DMS153 (cell line): ENCODE data around the gene SH3BGRL3.
"Not testable (repeated sequence)": the region's sequence is repeated elsewhere in the genome, so short reads cannot be mapped to it uniquely, and the experiment has no call there.

Experiments used
- DNase-seq: peaks from one replicate; lab custom pipeline; 2025; lab: John Stamatoyannopoulos, UW

The SH3BGRL3 gene

DNA sequence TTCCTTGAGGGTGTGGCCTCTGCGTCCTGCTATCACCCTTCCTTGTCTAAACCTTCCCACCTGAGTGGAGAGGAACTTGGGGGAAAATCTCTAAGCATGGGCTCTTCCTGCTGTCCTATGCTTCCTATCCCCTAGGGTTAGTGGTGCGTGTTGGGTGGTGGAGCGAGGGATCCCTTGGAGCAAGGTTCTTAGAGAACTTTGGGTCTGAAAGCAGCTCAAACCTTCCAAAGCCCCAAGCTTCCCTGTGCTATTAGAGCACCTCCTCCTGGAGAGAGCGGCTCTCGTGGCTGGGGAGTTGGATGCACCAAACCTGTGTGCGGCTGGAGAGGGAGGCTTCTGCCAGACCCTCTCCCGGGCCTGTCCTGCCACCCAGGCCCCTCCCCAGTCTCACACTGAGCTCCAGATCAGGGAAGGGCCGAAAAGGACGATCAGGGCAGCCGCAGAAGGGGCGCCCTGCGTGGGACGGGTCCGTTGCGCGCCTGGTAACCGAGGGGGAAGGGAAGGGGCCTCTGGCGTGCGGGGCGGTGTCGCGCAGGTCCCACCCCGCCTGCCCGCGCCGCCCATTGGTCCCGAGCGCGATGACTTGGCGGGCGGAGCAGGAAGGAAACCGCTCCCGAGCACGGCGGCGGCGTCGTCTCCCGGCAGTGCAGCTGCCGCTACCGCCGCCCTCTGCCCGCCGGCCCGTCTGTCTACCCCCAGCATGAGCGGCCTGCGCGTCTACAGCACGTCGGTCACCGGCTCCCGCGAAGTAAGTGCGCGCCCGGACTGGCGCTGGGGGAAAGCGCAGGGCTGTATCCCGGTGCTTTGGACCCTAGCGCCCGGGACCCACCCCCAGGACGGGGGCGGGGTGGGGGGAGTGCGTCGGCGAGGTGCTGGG is at the start of gene SH3BGRL3:
Gene SH3BGRL3 (plus strand): TSS at position 631 of the 877 bp plus-strand sequence. CDS start 70 bp downstream, at position 701.
- peak; percentile 74 for DNase-seq

DNA sequence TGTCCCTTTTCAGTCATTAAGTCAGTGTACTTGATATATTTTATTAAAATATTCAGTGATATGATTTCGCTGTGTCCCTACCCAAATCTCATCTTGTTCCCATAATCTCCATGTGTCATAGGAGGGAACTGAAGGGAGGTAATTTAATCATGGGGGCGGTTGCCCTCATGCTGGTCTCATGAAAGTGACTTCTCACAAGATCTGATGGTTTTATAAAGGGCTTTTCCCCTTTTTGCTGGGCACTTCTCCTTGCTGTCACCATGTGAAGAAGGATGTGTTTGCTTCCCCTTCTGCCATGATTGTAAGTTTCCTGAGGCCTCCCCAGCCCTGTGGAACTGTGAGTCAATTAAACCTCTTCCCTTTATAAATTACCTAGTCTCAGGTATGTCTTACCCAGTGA is 49.2 kb upstream of the SH3BGRL3 start:
- DNase-seq = not testable (repeated sequence)

DNA sequence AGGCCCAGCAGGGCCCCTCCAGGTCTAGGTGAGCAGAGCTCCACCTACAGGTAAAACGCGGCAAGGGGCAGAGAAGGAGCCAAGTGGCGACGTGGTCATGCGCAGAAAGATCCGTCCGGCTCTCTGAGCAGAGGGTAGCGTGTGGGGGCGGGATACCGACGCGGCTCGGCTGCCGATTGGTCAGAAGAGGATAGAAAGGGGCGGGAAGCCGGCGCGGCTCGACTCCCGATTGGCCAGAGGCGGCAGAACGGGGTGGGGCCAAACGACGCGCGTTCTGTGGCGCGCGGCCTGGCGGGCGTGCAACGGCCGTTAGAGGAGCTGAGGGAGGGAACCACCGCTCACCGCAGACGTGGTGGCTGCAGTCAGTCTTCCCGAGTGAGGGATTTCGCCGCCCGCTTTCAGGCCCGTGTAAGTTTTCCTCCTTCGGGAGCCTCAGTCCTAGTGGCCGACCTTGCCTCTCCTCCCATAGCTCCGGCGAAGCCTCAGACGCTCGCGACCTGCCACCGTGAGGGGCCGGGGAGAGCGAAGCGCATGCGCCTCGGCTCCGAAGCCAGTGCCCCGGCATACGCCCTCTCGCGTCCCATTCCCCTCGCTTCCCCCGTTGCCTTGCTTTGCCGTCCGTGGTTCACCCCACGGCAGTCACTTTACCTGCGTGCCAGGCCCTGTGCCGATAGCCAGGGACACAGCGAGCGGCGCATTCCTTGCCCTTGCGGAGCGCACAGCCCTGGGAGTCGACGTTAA is 45.8 kb upstream of the SH3BGRL3 start, which contains the start of gene CEP85:
Gene CEP85 (plus strand): TSS at position 298 of the 741 bp plus-strand sequence. CDS start 5,584 bp downstream, outside the sequence.
- peak; percentile 98 for DNase-seq

DNA sequence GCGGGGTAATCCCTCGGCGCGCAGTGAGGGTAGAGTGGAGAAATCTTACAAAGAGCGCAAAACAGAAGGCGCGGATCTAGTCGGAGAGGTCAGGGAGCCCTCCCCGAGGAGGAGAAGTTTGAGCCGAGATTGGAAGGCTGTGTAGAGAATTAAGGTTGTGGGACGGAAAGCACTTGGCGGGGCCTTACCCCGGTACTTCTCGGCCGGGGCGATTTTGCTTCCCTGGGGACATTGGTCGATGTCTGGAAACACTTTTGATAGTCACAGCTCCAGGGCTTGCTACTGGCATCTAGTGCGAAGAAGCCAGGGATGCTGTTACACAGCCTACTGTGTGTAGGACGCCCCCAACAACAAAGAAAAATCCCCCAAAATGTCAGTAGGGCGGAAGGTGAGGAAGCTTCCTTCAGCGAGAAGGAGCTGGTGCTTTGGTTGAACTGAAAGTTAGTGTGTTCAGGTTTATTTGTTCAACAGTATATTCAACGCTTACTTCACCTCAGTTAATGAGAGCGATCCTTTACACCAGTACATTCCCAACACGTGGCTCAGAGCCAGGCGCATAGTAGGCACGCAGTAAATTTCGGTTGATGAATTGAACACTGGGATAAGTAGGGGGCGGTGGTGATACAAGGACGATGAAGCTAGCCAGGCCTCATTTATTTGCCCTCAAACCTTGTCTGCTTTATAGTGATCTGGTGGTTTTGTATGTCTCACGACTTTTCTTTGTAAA is 45.1 kb upstream of the SH3BGRL3 start:
- DNase-seq = no peak

DNA sequence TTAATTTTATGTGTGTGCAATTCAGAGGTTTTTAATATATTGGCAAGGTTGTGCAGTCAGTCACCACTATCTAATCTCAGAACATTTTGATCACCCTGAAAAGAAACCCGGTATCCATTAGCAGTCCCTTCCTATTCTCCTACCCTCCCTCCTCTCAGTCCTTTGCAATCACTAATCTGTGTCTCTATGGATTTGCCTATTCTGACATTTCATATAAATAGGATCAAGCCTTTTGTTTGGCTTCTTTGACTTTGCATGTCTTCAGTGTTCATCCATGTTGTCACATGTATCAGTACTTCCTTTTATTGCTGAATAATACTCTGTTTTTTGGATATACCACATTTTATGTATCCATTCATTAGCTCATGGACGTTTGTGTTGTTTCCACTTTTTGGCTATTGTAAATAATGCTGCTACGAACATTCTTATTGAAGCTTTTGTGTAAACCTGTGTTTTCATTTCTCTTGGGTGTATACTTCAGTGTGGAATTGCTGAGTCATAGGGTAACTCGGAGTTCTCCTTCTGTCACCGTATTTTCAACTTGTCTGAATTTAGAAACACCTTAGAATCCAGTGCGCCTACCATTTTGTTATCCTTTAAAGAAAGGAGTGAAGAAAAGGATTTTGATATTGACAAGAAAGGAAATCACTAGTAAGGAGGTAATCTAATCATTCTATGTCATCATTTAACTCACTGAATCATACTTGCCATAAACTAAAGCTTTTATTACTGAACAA is 42.5 kb upstream of the SH3BGRL3 start:
- DNase-seq = no peak

DNA sequence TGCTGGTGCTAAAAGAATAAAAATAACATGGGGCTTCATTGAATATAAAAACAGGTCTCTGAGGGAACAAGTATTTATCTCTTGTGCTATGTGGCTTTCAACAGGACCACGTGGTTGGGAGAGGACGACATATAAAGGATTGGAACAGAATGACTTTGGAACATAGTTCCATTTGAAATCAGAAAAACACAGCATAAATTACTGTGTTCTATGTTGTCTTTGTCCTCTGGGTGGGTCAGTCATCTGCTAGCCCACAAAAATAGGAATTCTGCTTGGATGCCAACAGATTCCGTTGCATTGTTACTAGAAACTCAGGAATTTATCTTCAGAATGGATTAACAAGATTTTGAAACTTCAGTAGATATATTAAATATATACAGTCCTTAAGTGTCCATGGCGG is 40.0 kb upstream of the SH3BGRL3 start:
- DNase-seq = no peak

DNA sequence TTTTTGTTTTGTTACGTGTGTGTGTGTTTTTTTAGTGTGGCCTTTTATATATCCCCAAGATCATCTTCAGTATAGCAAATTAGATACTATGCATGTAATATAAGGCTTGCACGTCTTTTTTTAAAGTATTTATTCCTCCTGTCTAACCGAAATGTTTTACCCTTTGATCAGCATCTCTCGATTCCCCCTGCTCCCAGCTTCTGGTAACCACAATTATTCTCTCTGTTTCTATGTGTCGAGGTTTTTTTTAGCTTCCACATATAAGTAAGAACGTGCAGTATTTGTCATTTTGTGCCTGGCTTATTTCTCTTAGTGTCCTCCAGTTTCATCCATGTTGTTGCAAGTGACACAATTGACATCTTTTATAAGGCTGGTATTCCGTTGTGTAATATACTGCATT is 27.2 kb upstream of the SH3BGRL3 start:
- no peak for DNase-seq

DNA sequence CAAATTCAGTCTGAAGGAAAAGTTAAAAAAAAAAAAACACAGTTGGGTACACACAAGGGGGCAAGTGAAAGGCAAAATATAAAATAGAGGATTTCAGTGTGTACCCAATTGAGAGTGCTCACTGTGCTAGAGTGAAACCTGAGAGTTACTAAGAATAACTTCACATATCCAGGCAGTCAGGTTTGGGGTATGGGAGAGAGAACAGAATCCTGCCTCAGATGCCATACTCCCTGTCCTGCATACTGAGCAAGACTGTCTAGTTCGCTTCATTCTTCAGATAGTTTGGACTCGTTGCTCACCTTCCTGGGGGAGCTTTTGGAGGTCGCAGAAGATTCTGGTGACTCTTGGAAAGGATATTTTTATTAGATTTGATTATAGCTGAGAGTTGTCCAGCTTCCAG is 25.5 kb upstream of the SH3BGRL3 start:
- DNase-seq = no peak

DNA sequence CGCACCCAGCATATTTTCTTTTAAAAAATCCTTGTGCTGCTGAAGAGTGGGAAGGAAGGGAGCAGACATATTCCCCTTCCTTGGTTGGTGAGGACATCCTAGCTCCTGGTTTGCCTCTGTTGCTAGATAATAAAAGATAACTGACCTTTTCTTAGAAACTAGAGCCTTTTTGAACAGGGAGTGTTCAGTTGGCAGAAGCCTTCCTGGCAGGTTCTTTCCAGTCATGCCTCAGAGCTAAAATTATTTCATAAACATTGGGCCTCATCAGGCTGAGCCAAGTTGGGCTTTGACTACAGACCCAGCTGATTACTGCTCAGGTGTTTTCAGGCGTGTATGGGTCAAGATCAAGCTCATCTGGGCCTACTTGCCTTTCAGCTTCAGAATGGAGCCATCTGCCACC is 22.7 kb upstream of the SH3BGRL3 start:
- DNase-seq = no peak

DNA sequence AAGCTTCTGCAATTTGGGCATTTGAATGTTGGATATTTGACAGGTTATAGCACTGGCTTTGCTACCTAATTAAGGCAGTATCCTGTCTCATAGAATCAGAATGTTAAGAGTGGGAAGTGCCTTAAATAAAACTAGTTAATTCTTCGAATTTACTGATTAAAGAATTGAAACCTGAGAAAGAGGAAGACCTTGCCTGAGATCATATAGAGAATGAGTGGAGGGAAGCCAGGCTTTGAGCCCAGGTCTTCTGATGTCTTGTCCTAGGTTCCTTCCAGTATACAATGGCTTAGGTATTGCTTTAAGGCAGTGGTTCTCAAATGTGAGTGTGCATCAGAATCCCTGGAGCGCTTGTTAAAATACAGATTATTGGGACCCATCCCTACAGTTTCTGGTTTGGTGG is 20.9 kb upstream of the SH3BGRL3 start:
- no peak for DNase-seq

DNA sequence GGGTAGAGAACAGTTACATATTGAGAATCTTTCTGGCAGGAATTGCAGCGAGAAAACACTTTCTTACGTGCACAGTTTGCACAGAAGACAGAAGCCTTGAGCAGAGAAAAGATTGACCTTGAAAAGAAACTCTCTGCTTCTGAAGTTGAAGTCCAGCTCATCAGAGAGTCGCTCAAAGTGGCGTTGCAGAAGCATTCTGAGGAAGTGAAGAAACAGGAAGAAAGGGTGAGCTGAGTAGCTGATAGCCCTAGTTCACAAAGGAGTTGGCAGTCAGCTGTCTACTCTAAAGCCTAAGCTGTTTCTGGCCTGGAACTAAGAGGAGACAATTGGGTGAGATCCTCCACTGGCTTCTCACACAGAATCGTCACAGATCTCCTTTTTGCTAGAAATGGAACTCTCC is 20.3 kb upstream of the SH3BGRL3 start:
- no peak for DNase-seq

DNA sequence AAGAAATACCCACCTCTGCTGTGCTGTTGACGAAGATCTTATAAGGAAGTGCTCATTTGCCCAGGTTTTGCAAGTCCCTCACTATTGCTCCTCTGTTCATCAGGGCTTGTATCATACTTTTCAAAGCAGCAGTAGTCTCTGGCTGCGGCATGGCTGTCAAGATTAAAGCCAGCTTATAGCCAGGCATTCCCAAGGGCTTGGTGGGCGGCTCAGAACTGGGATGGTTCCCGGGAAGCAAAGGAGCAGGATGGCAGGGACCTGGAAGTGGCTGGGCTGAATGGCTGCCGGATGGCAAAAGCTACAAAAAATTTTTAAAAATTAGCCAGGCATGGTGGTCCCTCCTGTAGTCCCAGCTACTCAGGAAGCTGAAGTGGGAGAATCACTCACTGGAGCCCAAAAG is 16.7 kb upstream of the SH3BGRL3 start:
- DNase-seq = no peak

DNA sequence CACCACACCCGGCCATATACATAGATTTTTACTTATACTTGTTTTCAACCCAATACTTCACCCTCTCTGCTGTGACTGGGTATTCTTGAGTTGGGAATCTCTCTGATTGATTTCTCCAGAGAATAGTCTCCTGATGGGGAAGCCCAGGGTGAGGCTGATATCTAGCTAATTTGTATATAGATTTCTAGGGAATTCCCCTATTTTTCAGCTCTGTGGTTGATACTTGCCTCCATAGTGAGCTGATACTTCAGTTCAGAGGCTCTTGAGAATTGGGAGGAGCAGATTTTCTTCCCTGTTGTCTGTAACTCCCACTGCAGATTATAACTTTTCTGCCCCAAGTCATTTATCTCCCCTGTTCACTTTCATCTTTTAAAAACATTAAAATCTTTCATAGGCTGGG is 14.5 kb upstream of the SH3BGRL3 start:
- no peak for DNase-seq

DNA sequence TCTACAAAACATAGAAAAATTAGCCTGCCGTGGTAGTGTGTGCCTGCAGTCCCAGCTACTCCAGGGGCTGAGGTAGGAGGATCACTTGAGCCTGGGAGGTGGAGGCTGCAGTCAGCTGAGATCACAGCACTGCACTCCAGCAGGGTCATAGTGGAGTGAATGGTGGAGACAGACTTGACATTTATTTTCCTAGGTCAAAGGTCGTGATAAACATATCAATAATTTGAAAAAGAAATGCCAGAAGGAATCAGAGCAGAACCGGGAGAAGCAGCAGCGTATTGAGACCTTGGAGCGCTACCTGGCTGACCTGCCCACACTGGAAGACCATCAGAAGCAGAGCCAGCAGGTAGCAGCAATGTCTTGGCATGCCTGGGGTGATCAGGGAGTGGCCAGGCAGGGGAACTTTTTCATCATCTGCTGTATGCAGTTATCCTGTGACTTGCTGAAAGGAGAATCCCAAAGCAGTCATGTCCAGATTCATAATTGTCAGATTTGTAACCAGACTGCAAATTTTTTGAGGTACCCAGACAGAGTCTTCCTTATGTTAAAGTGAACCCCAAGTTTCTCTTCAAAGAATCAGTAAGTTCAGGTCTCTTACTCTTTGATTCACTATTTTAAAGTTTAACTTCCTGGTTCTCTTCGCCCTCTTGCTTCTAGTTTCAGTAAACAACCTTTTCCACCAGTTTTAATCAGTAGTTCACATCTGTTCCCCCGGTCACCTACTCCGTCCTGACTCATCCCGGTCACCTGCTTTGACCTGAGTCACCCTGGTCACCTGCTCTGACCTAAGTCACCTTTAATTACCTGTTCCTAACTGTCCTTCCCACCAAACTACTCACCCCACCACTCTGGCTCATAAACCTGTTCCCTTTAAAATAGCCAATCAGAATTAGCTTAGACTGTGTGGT is 11.3 kb upstream of the SH3BGRL3 start:
- no peak for DNase-seq

DNA sequence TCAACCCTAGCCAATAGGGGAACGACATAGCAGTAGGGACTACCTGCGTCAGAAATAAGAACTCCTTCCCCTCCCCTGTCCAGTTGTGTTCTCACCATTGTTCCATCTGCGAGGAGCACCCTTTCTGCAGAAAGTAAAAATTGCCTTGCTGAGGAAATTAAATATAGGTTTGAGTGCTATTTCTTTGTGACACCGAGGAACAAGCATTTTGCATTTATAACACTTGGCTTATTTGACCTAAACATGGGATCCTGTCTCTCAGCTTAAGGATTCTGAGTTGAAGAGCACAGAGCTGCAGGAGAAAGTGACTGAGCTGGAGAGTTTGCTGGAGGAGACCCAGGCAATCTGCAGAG is 10.7 kb upstream of the SH3BGRL3 start:
- no peak for DNase-seq

DNA sequence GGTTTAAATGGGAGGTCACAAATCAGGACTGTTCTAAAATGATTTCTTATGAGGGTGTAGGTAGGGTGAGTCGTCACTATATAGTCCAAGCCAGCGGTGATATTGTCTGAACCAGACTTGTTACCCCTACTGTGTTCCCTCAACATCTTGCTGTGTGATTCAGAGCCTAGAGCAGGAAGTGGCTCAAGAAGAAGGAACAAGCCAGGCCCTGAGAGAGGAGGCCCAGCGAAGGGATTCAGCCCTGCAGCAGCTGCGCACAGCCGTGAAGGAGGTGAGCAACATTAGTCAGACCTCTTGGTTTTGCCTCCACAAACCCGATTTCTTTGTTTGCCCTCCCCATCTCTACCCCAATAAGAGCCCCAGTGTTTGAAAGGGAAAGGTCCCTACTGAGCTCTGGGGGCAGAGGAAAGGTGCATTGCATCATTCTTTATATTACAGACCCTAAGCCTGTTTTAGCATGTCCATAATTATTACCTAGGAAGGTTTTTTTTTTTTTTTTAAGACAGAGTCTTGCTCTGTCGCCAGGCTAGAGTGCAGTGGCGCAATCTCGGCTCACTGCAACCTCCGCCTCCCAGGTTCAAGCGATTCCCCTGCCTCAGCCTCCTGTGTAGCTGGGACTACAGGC is 5.0 kb upstream of the SH3BGRL3 start:
- DNase-seq = no peak

DNA sequence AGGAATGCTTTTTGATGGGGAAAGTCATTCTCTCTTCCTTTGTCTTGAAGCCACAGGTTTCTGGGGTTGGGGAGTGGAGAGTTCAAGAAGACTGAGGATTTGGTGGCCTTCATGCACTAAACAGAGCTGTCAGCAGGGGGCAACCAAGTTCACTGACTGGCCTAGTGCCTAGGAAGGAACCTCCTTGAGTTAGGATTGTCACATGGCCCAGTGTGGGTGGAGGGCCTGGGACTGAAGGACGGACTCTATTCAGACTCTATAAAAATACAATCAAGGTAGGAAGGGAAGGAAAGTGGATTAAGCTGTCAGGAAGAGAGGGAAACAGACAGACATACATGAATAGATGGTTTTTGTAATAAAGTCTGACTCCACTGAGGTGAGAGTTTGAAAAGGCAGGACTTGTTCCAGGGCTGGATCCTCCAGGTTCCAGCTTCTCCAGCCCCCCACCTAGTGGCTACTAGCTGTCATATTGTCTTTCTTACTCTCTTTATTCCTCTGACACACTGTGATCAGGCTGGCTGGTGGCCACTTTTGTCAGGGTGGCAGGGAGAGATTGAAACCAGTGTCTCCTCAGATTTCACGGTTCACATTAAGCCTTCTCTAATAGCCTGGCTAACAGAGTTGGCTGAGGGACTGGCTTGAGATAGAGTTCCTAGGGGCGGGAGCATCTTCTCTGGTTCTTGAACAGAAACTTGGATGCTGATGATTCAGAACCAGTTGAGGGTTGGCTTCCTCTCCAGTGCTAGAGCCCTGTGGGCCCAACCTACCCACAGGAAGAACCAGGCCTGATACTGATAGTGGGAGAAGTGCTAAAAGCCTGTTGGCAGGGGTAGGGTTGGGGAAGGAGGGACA is 4.1 kb upstream of the SH3BGRL3 start:
- DNase-seq = peak; percentile 14

DNA sequence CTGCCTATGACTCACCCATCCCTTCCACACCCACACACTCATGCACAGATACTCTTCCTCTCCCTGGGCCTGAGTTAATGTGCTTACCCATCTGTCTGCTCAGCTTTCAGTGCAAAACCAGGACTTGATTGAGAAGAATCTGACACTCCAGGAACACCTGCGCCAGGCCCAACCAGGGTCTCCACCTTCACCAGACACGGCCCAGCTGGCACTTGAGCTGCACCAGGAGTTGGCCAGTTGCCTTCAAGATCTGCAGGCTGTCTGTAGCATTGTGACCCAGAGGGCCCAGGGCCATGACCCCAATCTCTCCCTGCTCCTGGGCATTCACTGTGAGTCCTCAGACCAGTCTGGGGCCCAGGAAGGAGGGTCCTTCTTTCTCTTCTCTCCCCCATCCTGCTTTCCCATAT is 3.5 kb upstream of the SH3BGRL3 start:
- no peak for DNase-seq

DNA sequence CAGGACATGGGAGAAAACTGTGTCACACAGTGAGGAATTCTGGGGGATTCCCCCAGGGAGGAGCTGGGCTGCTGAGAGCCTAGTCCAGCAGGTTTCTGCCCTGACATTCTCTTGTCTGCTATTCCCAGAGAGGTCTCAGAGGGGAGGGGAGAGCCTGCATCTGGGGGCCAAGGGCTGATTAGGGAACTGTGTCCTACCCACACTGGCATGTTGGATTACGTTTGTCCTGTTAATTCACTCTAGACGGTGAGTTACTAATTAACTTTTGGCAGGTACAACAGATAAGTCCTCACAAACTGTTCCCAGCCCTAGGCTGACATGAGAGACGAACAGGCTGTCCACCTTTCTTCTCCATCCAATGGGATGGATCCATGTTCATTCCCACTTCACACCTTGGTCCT is 2.6 kb upstream of the SH3BGRL3 start:
- no peak for DNase-seq
